Hepatocyte (in vitro differentiated cells): Measurements from ENCODE around the gene FAM222A.
"Not testable (repeated sequence)": the region's sequence is repeated elsewhere in the genome, so short reads cannot be mapped to it uniquely, and the experiment has no call there.

Experiments used
- EZH2phosphoT487 ChIP-seq: fragments of 200-600 bp; sonication (generic); IDR thresholded peaks from one replicate; pipeline ENCODE4 v1.6.1; 2018; ENCODE audit warnings: antibody characterized with exemption, mild to moderate bottlenecking, low read depth, moderate library complexity; ENCODE audit not compliant: unreplicated experiment, severe bottlenecking
- TF ChIP-seq, protein P1 (sequence below): fragments of 200-600 bp; sonication (generic); IDR thresholded peaks from 2 replicates; pipeline ENCODE4 v1.5.1; 2016; ENCODE audit warnings: antibody characterized with exemption, mild to moderate bottlenecking; ENCODE audit not compliant: poor library complexity

DNA sequence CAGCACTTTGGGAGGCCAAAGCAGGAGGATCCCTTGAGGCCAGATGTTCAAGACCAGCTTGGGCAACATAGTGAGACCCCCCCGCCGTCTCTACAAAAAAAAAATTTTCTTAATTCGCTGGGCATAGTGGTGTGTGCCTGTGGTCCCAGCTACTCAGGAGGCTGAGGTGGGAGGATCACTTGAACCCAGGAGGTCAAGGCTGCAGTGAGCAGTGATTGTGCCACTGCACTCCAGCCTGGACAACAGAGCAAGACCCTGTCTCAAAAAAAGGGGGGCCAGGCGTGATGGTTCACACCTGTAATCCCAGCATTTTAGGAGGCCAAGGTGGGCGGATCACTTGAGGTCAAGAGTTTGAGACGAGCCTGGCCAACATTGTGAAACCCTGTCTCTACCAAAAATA is 19.0 kb upstream of the FAM222A start:
- TF ChIP-seq, protein P1, sequence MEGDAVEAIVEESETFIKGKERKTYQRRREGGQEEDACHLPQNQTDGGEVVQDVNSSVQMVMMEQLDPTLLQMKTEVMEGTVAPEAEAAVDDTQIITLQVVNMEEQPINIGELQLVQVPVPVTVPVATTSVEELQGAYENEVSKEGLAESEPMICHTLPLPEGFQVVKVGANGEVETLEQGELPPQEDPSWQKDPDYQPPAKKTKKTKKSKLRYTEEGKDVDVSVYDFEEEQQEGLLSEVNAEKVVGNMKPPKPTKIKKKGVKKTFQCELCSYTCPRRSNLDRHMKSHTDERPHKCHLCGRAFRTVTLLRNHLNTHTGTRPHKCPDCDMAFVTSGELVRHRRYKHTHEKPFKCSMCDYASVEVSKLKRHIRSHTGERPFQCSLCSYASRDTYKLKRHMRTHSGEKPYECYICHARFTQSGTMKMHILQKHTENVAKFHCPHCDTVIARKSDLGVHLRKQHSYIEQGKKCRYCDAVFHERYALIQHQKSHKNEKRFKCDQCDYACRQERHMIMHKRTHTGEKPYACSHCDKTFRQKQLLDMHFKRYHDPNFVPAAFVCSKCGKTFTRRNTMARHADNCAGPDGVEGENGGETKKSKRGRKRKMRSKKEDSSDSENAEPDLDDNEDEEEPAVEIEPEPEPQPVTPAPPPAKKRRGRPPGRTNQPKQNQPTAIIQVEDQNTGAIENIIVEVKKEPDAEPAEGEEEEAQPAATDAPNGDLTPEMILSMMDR: not testable (repeated sequence)
- TF ChIP-seq EZH2phosphoT487: not testable (repeated sequence)
